Motor neuron (in vitro differentiated cells): ENCODE results near the gene NACC2. TPM values are rescaled to one million over a fixed set of nuclear protein-coding genes. Genes with fewer than 3 reads are reported as not detected.

Source experiments
- ATAC-seq, 8 experiments: fragments of 200-7000 bp; cut with Tn5 transposase; replicated peaks in 6 of 8; 2 replicates each; pipeline ENCODE4 v1.8.0; 2021; ENCODE audit warnings: mild to moderate bottlenecking in 8 of 8, moderate library complexity in 8 of 8
- H3K27ac ChIP-seq, 2 donors: fragments of 250-450 bp; sonication (Bioruptor Pico); 2 replicates each; pipeline ENCODE4 v1.9.0; 2021; ENCODE audit warnings: antibody characterized with exemption in 2 of 2, mild to moderate bottlenecking in 2 of 2, moderate library complexity in 1 of 2
- H3K4me1 ChIP-seq, 2 donors: fragments of 250-450 bp; sonication (Bioruptor Pico); replicated peaks in 1 of 2; 2 replicates each; pipeline ENCODE4 v1.6.1; 2021; ENCODE audit warnings: antibody characterized with exemption in 2 of 2, mild to moderate bottlenecking in 2 of 2, moderate library complexity in 1 of 2
- H3K4me3 ChIP-seq, 5 donors: fragments of 250-450 bp; sonication (Bioruptor Pico); 2 replicates each; pipeline ENCODE4 v1.9.0; 2021; ENCODE audit warnings: antibody characterized with exemption in 5 of 5, mild to moderate bottlenecking in 5 of 5, moderate library complexity in 4 of 5
- WGBS, 10 experiments: fragments of 450-650 bp; shearing (Covaris generic); methylation state at CpG; one replicate each; pipeline ENCODE4 v1.0.0; 2022; 5-methylcytosine and 5-hydroxymethylcytosine counted together
- in situ Hi-C, 9 experiments: fragments of 400-800 bp; cut with MboI; loops; one replicate each; pipeline ENCODE4 v1.15.0; 2021; ENCODE audit warnings: low sequenced_read_pairs in 9 of 9, low pct_unique_long_range_greater_than_20kb in 2 of 9; ENCODE audit not compliant: unreplicated experiment in 9 of 9
- total RNA-seq, 8 experiments: library from RNA; unstranded; fragments of 300-600 nt; gene quantifications; 2 replicates each; pipeline versions ENCODE4 v1.2.3 to v1.2.4, GENCODE V29; 2022

The NACC2 gene
- total RNA-seq, 8 experiments from 2014 or later = 3.8 to 43.0 (median 16.7) TPM

GRCh38 chr9:136122425-136123383, 27.6 kb upstream of the NACC2 start:
- Histone ChIP-seq H3K4me3 (no peak overlapping the region), H3K27ac (no peak overlapping the region), H3K4me1 (peaks cover 9% of the 10 kb centered on the region in 2 donors)
- peak; percentile 2 to 41 (median 31) for ATAC-seq
- 0 to 90% (median 58%) methylated on average over 1 to 8 of the region's 45 CpGs; no CpG with 5 or more reads in 4 of the 10 experiments for whole genome bisulfite sequencing, 10 experiments
- in situ Hi-C loops = loop anchor here in 6 of 9 experiments (10.0 to 25.0 kb wide), 2 partner anchors 158 to 160 kb away; partner anchors contain the start of gene UBAC1 (in 6 of the 6)

DNA sequence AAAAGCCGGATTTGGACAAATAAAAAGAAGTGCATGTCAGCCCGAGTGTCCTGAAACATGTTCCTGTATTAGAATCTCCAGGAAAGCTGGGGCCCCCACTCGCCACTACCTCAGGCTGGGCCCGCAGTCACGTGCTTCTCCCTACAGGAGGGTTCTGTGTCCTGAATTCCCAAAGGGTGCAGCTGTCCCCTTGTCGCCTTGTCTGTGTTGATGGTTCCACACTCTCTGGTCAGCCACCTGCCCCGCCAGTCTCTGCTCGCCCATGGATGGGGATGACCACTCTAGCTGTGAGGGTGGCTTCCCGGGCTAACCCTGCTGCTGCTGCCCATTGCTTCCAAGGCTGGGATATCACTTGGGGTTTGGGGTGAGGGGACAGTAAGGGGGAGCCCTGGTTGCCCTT, 26.7 kb upstream of the NACC2 start:
- in situ Hi-C loops = loop anchor here in 6 of 9 experiments (10.0 to 25.0 kb wide), 2 partner anchors 157 to 160 kb away; partner anchors contain the start of gene UBAC1 (in 6 of the 6)
- H3K4me1 ChIP-seq = peaks cover 17% of the 10 kb centered on the region in 2 donors
- WGBS, 10 experiments = 53 to 100% (median 98%) methylated on average over 1 to 8 of the region's 9 CpGs; no CpG with 5 or more reads in 2 of the 10 experiments
- H3K27ac ChIP-seq = no peak overlapping the region
- ATAC-seq = no peak
- no peak overlapping the region for H3K4me3 ChIP-seq

GRCh38 chr9:136120438-136120844, 25.4 kb upstream of the NACC2 start:
- H3K4me1 ChIP-seq = peaks cover 17% of the 10 kb centered on the region in 2 donors
- 77 to 100% (median 94%) methylated on average over 1 to 15 of the region's 18 CpGs; no CpG with 5 or more reads in 4 of the 10 experiments for WGBS, 10 experiments
- no peak overlapping the region for H3K27ac ChIP-seq
- ATAC-seq = no peak
- H3K4me3 ChIP-seq = no peak overlapping the region
- in situ Hi-C loops = loop anchor here in 6 of 9 experiments (10.0 to 25.0 kb wide), 2 partner anchors 156 to 158 kb away; partner anchors contain the start of gene UBAC1 (in 6 of the 6)

DNA sequence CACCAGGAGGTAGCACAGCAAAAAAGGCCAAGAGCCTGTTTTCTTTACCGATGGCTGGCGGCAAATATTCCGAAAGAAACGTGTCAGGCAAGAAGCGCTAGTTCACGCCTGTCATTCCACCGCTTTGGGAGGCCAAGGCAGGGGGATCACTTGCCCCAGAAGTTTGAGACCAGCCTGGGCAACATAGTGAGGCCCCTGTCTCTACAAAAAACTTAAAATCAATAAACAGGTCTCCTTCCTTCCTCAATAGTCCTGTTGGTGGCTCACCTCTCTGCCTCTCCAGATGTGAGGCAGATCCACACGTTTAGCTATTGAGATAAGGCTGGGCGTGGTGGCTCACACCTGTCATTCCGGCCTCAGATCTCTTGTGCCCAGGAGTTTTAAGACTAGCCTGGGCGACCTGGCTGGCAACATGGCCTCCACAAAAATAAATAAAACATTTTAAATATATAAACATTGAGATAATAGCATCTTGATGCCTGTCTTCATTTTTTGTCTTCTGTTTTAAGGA, 24.8 kb upstream of the NACC2 start:
- no peak for ATAC-seq
- in situ Hi-C loops = loop anchor here in 8 of 9 experiments (10.0 to 25.0 kb wide), 2 partner anchors 155 to 158 kb away; partner anchors contain the start of gene UBAC1 (in 8 of the 8)
- 19 to 100% (median 64%) methylated on average over 1 to 10 of the region's 11 CpGs; no CpG with 5 or more reads in 1 of the 10 experiments for WGBS, 10 experiments
- Histone ChIP-seq H3K27ac (peak overlapping the region in 1 of 2 donors; percentile 93), H3K4me1 (peaks cover 17% of the 10 kb centered on the region in 2 donors), H3K4me3 (peak overlapping the region; percentile 75 to 98 (median 77))

- Histone ChIP-seq H3K4me1 (peaks cover 17% of the 10 kb centered on the region in 2 donors), H3K27ac (peak overlapping the region; percentile 91 to 93), H3K4me3 (peak overlapping the region; percentile 75 to 98 (median 77))
- WGBS, 10 experiments = 0 to 21% (median 15%) methylated on average over 2 to 5 of the region's 64 CpGs; no CpG with 5 or more reads in 7 of the 10 experiments
- ATAC-seq = peak in 7 of 8 experiments; percentile 0 to 51 (median 24)
- in situ Hi-C loops = loop anchor here in 5 of 9 experiments (10.0 to 25.0 kb wide), 2 partner anchors 154 to 157 kb away; partner anchors contain the start of gene UBAC1 (in 5 of the 5)
Measured at GRCh38 chr9:136119061-136119882, 24.2 kb upstream of the NACC2 start.

DNA sequence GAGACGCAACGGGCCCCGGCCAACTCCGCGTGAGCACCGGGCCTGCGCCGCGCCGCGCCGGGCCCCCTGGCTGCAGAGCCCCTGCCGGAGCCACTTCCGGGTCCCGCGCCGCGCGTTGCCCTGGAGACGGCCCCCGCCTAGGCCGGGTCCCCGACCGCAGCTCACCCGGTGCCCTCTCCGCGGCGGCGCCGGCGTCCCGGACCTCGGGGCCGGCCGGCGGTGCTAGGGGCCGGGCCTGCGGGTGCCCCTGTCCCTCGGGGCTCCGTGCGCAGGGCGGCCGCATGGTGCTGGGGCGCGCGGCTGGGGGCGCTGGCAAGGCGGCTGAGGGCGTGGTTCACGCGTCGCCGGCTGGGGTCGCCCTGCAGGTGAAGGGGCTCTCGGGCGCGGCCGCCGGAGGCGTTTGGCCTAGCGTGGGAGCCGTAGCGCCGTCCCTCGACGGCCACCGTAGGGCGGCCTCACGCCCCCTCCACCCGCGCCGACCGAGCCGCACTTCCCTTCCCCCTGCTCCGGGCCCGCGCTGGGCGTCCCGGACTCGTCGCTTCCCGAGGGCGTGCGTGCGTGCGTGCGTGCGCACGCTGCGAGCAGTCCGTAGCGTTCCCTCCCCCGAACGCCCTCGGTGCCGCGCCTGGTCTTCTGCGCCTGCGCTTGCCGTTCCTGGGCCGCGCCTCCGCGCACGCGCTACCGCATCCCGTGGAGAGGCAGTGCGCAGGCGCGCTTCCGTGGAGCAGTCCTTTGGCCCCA, 23.4 kb upstream of the NACC2 start, which contains the start of gene TMEM250:
TSS of gene TMEM250 (minus strand) at position 556 of the 741 bp plus-strand sequence. CDS start 1,975 bp downstream, outside the sequence.
- Histone ChIP-seq H3K4me3 (peak within 1 kb of the TSS; percentile 75 to 98 (median 77)), H3K27ac (peak within 1 kb of the TSS; percentile 91 to 93), H3K4me1 (peaks cover 17% of the 10 kb centered on the region in 2 donors)
- in situ Hi-C loops = loop anchor here in 5 of 9 experiments (10.0 to 25.0 kb wide), 2 partner anchors 154 to 156 kb away; partner anchors contain the start of gene UBAC1 (in 5 of the 5)
- 0 to 2% (median 0%) methylated on average over 1 to 12 of the region's 112 CpGs; no CpG with 5 or more reads in 7 of the 10 experiments for WGBS, 10 experiments
- ATAC-seq = peak; percentile 64 to 88 (median 83)

DNA sequence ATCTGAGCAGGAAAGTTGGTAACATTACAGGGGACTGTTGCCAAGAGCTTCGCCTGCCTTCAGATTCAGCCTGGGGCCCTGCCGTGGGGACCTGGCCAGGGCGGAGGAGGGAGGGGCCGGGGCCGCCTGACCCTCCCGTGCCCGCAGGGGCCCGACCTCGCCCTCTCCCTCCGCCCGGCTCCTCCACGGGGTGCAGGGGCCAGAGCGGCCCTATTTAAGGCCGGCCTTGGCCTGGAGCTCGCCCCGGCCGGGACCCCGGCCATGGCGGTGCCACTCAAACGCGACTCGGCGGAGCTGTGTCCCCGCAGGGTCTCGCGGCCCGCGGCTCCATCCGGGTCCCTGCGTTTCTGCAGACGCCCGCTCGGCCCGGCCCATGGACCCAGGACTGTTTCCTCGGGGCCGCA, 22.8 kb upstream of the NACC2 start:
- peak; percentile 1 to 13 (median 4) for ATAC-seq

DNA sequence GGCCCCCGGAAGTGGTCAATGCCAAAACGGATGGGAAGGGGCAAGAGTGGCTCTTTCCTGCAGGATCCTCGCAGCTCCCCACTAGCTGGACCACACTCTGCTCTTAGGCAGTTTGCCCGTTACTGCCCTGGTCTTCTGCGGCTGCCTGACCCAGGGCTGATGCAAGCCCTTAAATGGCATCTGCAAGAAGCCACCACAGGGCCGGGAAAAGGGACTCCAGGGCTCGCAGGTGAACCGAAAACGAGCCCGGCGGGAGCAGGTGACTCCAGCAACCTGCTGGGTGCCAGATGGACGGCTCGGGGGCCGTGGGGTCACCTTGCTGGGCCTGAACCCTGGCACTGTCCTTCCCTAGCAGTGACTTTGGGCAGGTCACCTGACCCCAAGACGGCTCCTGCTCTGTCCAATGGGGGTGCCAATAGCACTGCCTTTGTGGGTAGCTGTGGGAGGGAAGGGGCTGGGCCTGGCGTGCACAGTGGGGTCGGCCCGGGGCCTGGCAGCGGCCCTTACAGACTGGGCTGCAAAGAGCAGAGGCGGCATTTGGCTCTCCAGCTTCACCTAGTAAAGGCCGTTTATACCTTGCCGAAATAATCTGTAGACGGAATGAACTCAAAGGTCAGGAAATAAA, 22.3 kb upstream of the NACC2 start:
- in situ Hi-C loops = loop anchor here in 5 of 9 experiments (10.0 to 25.0 kb wide), 2 partner anchors 153 to 155 kb away; partner anchors contain the start of gene UBAC1 (in 5 of the 5)
- WGBS, 10 experiments = 10 to 80% (median 53%) methylated on average over 1 to 3 of the region's 23 CpGs; no CpG with 5 or more reads in 5 of the 10 experiments
- Histone ChIP-seq H3K4me3 (peak overlapping the region; percentile 75 to 98 (median 77)), H3K4me1 (peaks cover 14% of the 10 kb centered on the region in 2 donors), H3K27ac (peak overlapping the region; percentile 91 to 93)
- ATAC-seq = no peak

More for the DNA sequence above, 22.8 kb upstream of the NACC2 start:
- Histone ChIP-seq H3K4me3 (peak overlapping the region; percentile 75 to 98 (median 77)), H3K27ac (peak overlapping the region; percentile 91 to 93), H3K4me1 (peaks cover 17% of the 10 kb centered on the region in 2 donors)
- in situ Hi-C loops = loop anchor here in 5 of 9 experiments (10.0 to 25.0 kb wide), 2 partner anchors 153 to 156 kb away; partner anchors contain the start of gene UBAC1 (in 5 of the 5)
- WGBS, 10 experiments = 0 to 2% (median 0%) methylated on average over 2 to 17 of the region's 36 CpGs; no CpG with 5 or more reads in 7 of the 10 experiments

GRCh38 chr9:136116360-136117098, 21.4 kb upstream of the NACC2 start:
- Histone ChIP-seq H3K4me3 (no peak overlapping the region), H3K27ac (no peak overlapping the region), H3K4me1 (peaks cover 14% of the 10 kb centered on the region in 2 donors)
- no peak for ATAC-seq
- in situ Hi-C loops = loop anchor here in 5 of 9 experiments (10.0 to 25.0 kb wide), 2 partner anchors 152 to 154 kb away; partner anchors contain the start of gene UBAC1 (in 5 of the 5)
- WGBS, 10 experiments = 93 to 96% (median 95%) methylated on average over 4 to 23 of the region's 69 CpGs; no CpG with 5 or more reads in 6 of the 10 experiments
